Ovary (tissue), 9 donors: Measurements from ENCODE around the gene MICAL2. TPM values are rescaled to one million over a fixed set of nuclear protein-coding genes. Genes with fewer than 3 reads are reported as not detected.
A peak's percentile ranks its signal among the peaks of the same experiment; 100 is the strongest.

ENCODE experiments used
- DNase-seq, 5 donors: peaks; one replicate each; pipeline ENCODE4 v3.0.0-alpha.2; 2019 to 2020
- H3K27ac ChIP-seq, 2 donors: fragments of 200-600 bp; one replicate each; pipeline versions ENCODE4 v1.5.1 to v1.8.0; 2019 to 2022
- H3K27me3 ChIP-seq: fragments of 200-600 bp; one replicate; pipeline ENCODE4 v1.8.0; 2022
- H3K36me3 ChIP-seq: fragments of 200-600 bp; sonication (generic); one replicate; pipeline ENCODE4 v1.5.1; 2019
- H3K4me1 ChIP-seq: one replicate; pipeline ENCODE4 v1.8.1; 2013; ENCODE audit warnings: mild to moderate bottlenecking, moderate library complexity; ENCODE audit not compliant: insufficient read depth
- H3K4me3 ChIP-seq: fragments of 200-600 bp; sonication (generic); one replicate; pipeline ENCODE4 v1.5.1; 2017
- H3K9me3 ChIP-seq, 2 donors: fragments of 200-600 bp in 1 of 2; sonication (generic) in 1 of 2; one replicate each; pipeline versions ENCODE4 v1.5.1 to v1.8.1; 2013 to 2019; ENCODE audit warnings: mild to moderate bottlenecking in 1 of 2, moderate library complexity in 1 of 2
- EP300 ChIP-seq: sonication (generic); formaldehyde crosslinking; IDR thresholded peaks from one replicate; pipeline ENCODE4 v1.6.1; 2017; ENCODE audit warnings: antibody characterized with exemption
- POLR2A ChIP-seq: fragments of 450-650 bp; IDR thresholded peaks from one replicate; pipeline ENCODE4 v1.6.1; 2017; ENCODE audit warnings: antibody characterized with exemption, mild to moderate bottlenecking, moderate library complexity
- WGBS, 3 donors: extraction: QIAGEN DNeasy Blood & Tissue Kit in 1 of 3; methylation state at CpG; one replicate each; pipeline versions ENCODE4 v1.1.5 to v1.1.7; 2013 to 2017; 5-methylcytosine and 5-hydroxymethylcytosine counted together
- intact Hi-C, 4 donors: fragments of 100-400 bp; cut with DNase I; formaldehyde crosslinking; loops; one replicate each; pipeline versions ENCODE4 v1.11.0 to v1.15.1; 2022 to 2023
- polyA plus RNA-seq, 2 donors: library from polyadenylated mRNA; stranded (reverse); fragments of 200-250 nt in 1 of 2; fragments of 350-450 nt in 1 of 2; fragmentation: Illumina TruSeq in 1 of 2; extraction: RNeasy Lipid Tissue Mini Kit (QIAGEN cat#74804) in 1 of 2; gene quantifications; one replicate each; pipeline ENCODE4 v1.2.3, GENCODE V29; 2013 to 2014
- total RNA-seq, 7 donors: library from RNA; depleted of rRNA in 2 of 7; stranded (reverse); fragments of >200 nt in 2 of 7; fragmentation: NEBNext Ultra II Directional in 3 of 7; extraction: Animal tissue kit (Norgen Biotek cat#: 25700) in 3 of 7; gene quantifications; one replicate each; pipeline versions ENCODE4 v1.1.0 to v1.2.4, GENCODE V29; 2016 to 2023
- TF ChIP-seq, protein P1 (sequence below), 3 donors: fragments of 450-650 bp in 2 of 3; fragments of 200-600 bp in 1 of 3; IDR thresholded peaks; one replicate each; pipeline versions ENCODE4 v1.5.1 to v1.8.0; 2016 to 2022; ENCODE audit warnings: antibody characterized with exemption in 3 of 3, mild to moderate bottlenecking in 1 of 3
- donor health status: DM: no; HTN: no; CAD: no; lungs with moderate emphysema.
- donor health status: DM: no; HTN: no; CAD: no.
- donor health status: Bipolar disorder and iron deficiency.
- donor health status: DM: yes; HTN: yes; CAD: no.
- donor health status: DM: no; HTN: no; CAD: no.
- donor health status: DM: yes; HTN: yes; CAD: no.

The MICAL2 gene
- total and polyA plus RNA-seq, 9 donors, result 10.7 to 73.6 (median 32.5) TPM

DNA sequence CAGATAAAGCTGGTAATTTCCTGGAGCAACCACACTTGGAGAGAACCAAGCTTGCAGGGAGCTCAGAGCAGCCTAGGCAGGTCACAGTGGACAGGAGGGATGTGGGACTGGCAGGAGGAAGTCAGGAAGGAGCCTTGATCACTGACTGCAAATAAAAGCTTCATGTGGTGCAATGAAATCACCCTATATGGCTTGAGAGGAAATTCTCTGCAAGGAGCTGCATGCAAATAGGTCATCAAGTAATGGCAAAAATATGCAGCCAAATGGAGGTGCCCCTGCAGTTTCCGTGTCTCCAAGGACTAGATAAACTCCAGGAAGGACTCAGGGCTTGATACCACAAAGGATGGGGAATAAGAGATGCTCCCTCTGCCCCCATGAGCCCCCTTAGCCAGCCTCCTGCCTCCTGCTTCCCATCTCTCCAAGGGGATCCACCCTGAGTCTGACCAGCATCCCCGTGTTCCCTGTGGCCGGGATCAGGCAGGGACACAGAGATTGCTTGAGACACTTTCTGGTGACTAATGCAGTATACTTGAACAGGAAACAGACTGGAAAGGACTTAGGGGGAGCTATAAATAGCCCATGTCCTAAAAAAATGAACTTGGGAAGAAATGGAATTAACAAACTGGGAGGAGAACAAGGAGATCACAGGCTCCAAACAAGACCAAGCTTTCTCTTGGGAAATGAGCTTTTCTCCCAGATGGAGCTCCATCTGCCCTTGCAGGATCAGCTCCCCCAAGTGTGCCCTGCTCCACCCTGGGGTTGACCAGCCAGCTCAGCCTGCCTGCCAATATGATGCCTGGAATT lies 23.9 kb upstream of the MICAL2 start:
- DNase-seq, result peak in 1 of 5 donors; percentile 49
- Histone ChIP-seq H3K9me3 (no peaks in the 10 kb centered on the region), H3K27me3 (no peaks in the 10 kb centered on the region), H3K27ac (peak overlapping the region in 1 of 2 donors; percentile 9), H3K4me1 (peaks cover 5% of the 10 kb centered on the region), H3K36me3 (no peaks in the 10 kb centered on the region), H3K4me3 (no peak overlapping the region)
- intact Hi-C loops, result no loop called here
- TF ChIP-seq POLR2A (no peak), EP300 (no peak)
- TF ChIP-seq, protein P1, sequence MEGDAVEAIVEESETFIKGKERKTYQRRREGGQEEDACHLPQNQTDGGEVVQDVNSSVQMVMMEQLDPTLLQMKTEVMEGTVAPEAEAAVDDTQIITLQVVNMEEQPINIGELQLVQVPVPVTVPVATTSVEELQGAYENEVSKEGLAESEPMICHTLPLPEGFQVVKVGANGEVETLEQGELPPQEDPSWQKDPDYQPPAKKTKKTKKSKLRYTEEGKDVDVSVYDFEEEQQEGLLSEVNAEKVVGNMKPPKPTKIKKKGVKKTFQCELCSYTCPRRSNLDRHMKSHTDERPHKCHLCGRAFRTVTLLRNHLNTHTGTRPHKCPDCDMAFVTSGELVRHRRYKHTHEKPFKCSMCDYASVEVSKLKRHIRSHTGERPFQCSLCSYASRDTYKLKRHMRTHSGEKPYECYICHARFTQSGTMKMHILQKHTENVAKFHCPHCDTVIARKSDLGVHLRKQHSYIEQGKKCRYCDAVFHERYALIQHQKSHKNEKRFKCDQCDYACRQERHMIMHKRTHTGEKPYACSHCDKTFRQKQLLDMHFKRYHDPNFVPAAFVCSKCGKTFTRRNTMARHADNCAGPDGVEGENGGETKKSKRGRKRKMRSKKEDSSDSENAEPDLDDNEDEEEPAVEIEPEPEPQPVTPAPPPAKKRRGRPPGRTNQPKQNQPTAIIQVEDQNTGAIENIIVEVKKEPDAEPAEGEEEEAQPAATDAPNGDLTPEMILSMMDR (IDR thresholded peaks at IDR 0.05), result no peak
- WGBS, 3 donors, result 2 to 13% (median 8%) methylated on average over 3 of the region's 3 CpGs

DNA sequence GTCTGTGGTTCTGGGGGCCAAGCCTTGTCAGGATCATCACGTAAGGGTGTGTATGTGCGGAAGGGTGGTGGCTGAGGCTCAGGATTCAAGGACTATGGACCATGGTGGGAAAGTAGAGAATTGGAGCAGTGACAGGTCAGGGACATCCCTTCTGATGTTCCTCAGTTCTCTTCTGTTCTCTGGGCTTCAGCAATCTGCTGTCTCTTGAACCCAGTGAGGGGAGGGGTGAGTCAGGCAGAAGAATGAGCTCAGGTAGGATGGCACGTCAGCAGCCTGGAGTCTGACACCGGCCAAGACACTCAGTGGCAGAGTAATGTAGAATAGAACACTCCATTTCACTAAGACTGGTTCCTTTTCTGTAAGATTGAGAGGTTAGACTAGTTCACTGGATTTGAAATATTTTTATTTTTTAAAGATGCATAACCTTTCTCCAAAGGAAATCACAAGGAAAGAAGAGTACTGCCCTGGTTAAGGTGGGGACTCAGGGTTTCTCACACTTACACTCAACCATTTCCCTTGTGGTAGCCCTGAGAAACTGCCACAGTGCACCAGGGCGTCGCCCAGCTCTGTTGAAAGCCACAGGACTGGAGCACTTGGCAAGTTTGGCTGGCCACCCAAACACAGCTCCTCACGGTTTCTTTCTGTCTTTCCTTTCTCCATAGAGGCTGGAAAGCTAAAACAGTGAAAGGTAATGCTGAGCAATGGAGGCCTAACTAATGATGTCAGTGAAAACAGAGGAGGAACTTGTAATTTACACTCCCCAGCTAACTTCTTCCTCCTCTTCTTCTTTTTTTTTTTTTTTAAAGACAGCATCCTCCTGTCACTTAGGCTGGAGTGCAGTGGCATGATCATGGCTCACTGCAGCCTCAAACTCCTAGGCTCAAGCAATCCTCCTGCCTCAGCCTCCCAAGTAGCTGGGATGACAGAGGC lies 23.1 kb upstream of the MICAL2 start:
- H3K4me1 ChIP-seq, result peaks cover 5% of the 10 kb centered on the region
- no peak for DNase-seq

DNA sequence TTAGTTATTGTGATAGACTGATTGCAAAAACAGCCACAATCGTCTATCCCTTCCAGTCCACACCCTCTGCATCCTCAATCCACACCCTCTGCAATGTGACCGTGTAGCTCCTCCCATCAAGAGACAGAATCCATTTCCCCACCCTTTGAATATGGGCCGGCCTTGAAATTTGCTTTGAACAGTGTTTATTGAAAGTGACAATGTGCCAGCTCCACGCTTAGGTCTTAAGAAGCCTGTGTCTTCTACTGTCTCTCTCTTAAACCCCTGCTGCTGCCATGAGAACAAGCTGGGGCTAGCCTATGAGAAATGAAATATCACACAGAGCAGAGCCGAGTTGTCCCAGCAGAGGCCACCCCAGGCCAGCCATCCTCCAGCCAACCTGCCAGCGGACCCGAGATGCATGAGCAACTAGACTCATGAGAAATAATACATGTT lies 22.3 kb upstream of the MICAL2 start:
- DNase-seq, result no peak
- Histone ChIP-seq H3K4me3 (no peak overlapping the region), H3K27me3 (no peaks in the 10 kb centered on the region), H3K27ac (no peak overlapping the region), H3K36me3 (no peaks in the 10 kb centered on the region), H3K4me1 (peaks cover 5% of the 10 kb centered on the region), H3K9me3 (no peaks in the 10 kb centered on the region)
- TF ChIP-seq EP300 (no peak), POLR2A (no peak)
- TF ChIP-seq, protein P1 (IDR thresholded peaks at IDR 0.05), result no peak
- WGBS, 3 donors, result 59 to 64% (median 61%) methylated on average over 7 of the region's 7 CpGs
- intact Hi-C loops, result no loop called here

More for the DNA sequence above, 23.1 kb upstream of the MICAL2 start:
- Histone ChIP-seq H3K9me3 (no peaks in the 10 kb centered on the region), H3K27me3 (no peaks in the 10 kb centered on the region), H3K27ac (no peak overlapping the region), H3K4me3 (no peak overlapping the region), H3K36me3 (no peaks in the 10 kb centered on the region)
- intact Hi-C loops, result no loop called here
- TF ChIP-seq, protein P1 (IDR thresholded peaks at IDR 0.05), result no peak
- TF ChIP-seq EP300 (no peak), POLR2A (no peak)
- WGBS, 3 donors, result 74 to 85% (median 83%) methylated on average over 7 of the region's 7 CpGs

DNA sequence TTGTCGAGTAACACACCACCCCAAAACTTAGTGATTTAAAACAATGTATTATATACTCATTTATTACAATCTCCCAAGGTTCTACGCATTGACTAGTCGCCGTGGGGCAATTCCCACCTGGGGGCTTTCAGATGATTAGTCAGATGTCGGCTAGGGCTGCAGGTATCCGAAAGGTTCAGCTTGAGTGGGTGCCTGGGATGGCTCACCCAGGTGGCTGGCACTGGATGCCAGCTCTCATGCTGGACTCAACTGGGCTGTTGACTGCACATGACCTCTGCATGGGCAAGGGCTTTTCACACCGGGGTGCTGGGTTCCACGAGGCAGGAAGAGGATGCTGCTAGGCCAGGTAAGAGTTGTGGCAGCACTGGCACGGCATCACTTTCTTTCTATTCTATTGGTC lies 21.9 kb upstream of the MICAL2 start:
- TF ChIP-seq POLR2A, result no peak
- TF ChIP-seq EP300, result no peak
- TF ChIP-seq, protein P1 (IDR thresholded peaks at IDR 0.05), result no peak

More for the DNA sequence above, 21.9 kb upstream of the MICAL2 start:
- no peak overlapping the region for H3K27ac ChIP-seq
- peaks cover 5% of the 10 kb centered on the region for H3K4me1 ChIP-seq
- intact Hi-C loops, result no loop called here
- no peaks in the 10 kb centered on the region for H3K36me3 ChIP-seq
- no peaks in the 10 kb centered on the region for H3K27me3 ChIP-seq
- DNase-seq, result no peak
- no peak overlapping the region for H3K4me3 ChIP-seq
- no peaks in the 10 kb centered on the region for H3K9me3 ChIP-seq
- WGBS, 3 donors, result 92 to 96% (median 95%) methylated on average over 9 of the region's 9 CpGs
